ENCODE data around the gene ADSL. TPM values are rescaled to one million over a fixed set of nuclear protein-coding genes. Genes with fewer than 3 reads are reported as not detected.
A peak's percentile ranks its signal among the peaks of the same experiment; 100 is the strongest.

The ADSL gene
- total RNA-seq, 1 experiment from 2014 or later = 120 TPM

DNA sequence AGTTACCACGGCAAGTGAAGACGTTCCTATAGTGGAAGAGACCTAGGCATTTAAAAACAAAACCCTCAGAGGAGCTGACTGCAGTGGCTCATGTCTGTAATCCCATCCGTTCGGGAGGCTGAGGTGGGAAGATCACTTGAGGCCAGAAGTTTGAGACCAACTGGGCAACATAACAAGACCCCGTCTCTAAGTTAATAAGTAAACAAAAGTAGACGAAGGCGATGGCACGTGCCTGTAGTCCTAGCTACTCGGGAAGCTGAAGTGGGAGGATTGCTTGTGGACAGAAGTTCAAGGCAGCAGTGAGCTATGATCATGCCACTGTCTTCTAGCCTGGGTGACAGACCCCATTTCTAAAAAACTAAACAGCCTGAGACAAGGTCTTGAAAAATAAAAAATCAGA, 3.8 kb upstream of the ADSL start:
- peaks cover 6% of the 10 kb centered on the region for H3K4me1 ChIP-seq
- no peak overlapping the region for H3K27ac Mint-ChIP-seq (ENCODE audit: unreplicated experiment)
- intact Hi-C loops (cut with micrococcal nuclease; ENCODE audit: unreplicated experiment) = loop anchor here (10.0 kb wide), 1 partner anchor 148 kb away; no protein-coding TSS in a partner anchor

DNA sequence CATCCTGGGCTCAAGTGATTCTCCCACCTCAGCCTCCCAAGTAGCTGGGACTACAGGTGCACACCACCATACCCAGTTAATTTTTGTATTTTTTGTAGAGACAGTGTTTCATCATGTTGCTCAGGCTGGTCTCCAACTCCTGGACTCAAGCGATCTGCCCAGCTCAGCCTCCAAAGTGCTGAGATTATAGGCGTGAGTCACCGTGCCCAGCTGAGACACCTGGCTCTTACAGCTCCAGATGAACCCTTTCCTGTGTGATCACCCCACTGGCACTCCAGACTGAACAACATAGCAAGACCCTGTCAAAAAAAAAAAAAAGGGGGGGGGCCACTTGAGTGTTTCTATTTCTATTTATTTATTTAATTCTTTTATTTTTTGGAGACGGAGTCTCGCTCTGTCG, 1.0 kb upstream of the ADSL start:
- Mint-ChIP-seq H3K4me3 (ENCODE audit: unreplicated experiment) (peak overlapping the region; percentile 95), H3K27me3 (ENCODE audit: insufficient read depth, unreplicated experiment) (no peaks in the 10 kb centered on the region), H3K9me3 (ENCODE audit: unreplicated experiment) (no peaks in the 10 kb centered on the region), H3K36me3 (ENCODE audit: insufficient read depth, unreplicated experiment) (peaks cover 38% of the 10 kb centered on the region), H3K4me1 (ENCODE audit: low read depth, unreplicated experiment) (peaks cover 12% of the 10 kb centered on the region), H3K27ac (ENCODE audit: unreplicated experiment) (no peak overlapping the region)
- Histone ChIP-seq H3K36me3 (ENCODE audit: control insufficient read depth, insufficient read depth, low read length) (no peaks in the 10 kb centered on the region), H3K27me3 (replicated peaks; ENCODE audit: control insufficient read depth, insufficient read depth, low read length) (no peaks in the 10 kb centered on the region), H3K4me3 (ENCODE audit: low read depth, low read length) (peak overlapping the region; percentile 90), H3K9me3 (no peaks in the 10 kb centered on the region), H3K4me1 (peaks cover 9% of the 10 kb centered on the region)
- DNase-seq = no peak
- intact Hi-C loops (cut with micrococcal nuclease; ENCODE audit: unreplicated experiment) = loop anchor here (10.0 kb wide), 1 partner anchor 150 kb away; no protein-coding TSS in a partner anchor
- BruUV-seq (replicated peaks) = no TSS peak
- CTCF ChIA-PET = interaction anchor here (0.6 kb wide), 1 partner anchor 150 kb away, joined by 6 read pairs; no protein-coding TSS in a partner anchor
- TF ChIP-seq, protein P1, sequence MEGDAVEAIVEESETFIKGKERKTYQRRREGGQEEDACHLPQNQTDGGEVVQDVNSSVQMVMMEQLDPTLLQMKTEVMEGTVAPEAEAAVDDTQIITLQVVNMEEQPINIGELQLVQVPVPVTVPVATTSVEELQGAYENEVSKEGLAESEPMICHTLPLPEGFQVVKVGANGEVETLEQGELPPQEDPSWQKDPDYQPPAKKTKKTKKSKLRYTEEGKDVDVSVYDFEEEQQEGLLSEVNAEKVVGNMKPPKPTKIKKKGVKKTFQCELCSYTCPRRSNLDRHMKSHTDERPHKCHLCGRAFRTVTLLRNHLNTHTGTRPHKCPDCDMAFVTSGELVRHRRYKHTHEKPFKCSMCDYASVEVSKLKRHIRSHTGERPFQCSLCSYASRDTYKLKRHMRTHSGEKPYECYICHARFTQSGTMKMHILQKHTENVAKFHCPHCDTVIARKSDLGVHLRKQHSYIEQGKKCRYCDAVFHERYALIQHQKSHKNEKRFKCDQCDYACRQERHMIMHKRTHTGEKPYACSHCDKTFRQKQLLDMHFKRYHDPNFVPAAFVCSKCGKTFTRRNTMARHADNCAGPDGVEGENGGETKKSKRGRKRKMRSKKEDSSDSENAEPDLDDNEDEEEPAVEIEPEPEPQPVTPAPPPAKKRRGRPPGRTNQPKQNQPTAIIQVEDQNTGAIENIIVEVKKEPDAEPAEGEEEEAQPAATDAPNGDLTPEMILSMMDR (IDR thresholded peaks at IDR 0.05; ENCODE audit: insufficient read depth in 1 of 2, low read depth in 1 of 2, low read length in 1 of 2, severe bottlenecking in 1 of 2, unreplicated experiment in 1 of 2) = no peak
- POLR2A ChIA-PET = no interaction called here

More for the DNA sequence above, 3.8 kb upstream of the ADSL start:
- H3K36me3 Mint-ChIP-seq (ENCODE audit: insufficient read depth, unreplicated experiment) = peaks cover 17% of the 10 kb centered on the region
- TF ChIP-seq, protein P1 (IDR thresholded peaks at IDR 0.05; ENCODE audit: insufficient read depth in 1 of 2, low read depth in 1 of 2, low read length in 1 of 2, severe bottlenecking in 1 of 2, unreplicated experiment in 1 of 2) = no peak
- no peaks in the 10 kb centered on the region for H3K27me3 ChIP-seq (replicated peaks; ENCODE audit: control insufficient read depth, insufficient read depth, low read length)
- no peaks in the 10 kb centered on the region for H3K36me3 ChIP-seq (ENCODE audit: control insufficient read depth, insufficient read depth, low read length)
- CTCF ChIA-PET = no interaction called here
- no peak overlapping the region for H3K4me3 Mint-ChIP-seq (ENCODE audit: unreplicated experiment)
- no peaks in the 10 kb centered on the region for H3K27me3 Mint-ChIP-seq (ENCODE audit: insufficient read depth, unreplicated experiment)
- peaks cover 9% of the 10 kb centered on the region for H3K4me1 Mint-ChIP-seq (ENCODE audit: low read depth, unreplicated experiment)
- no peaks in the 10 kb centered on the region for H3K9me3 Mint-ChIP-seq (ENCODE audit: unreplicated experiment)
- H3K9me3 ChIP-seq = no peaks in the 10 kb centered on the region
- DNase-seq = no peak
- POLR2A ChIA-PET = no interaction called here
- H3K4me3 ChIP-seq (ENCODE audit: low read depth, low read length) = no peak overlapping the region
- no TSS peak for BruUV-seq (replicated peaks)

DNA sequence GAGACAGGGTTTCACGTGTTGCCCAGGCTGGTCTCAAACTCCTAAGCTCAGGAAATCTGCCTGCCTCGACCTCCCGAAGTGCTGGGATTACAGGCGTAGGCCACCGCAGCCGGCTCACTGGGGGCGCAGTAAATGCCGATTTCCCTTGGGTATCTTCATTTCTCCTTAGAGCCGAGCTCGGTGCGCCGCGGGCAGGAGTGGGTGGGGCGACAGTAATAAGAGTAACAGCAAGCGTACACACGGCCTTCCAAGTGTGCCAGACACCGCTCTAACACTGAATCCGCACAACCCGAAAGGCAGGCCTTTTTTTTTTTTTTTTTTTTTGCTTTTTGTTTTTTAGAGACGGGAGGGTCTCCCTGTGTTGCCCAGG, 500 bp upstream of the ADSL start:
- Mint-ChIP-seq H3K4me1 (ENCODE audit: low read depth, unreplicated experiment) (peaks cover 9% of the 10 kb centered on the region), H3K27ac (ENCODE audit: unreplicated experiment) (peak overlapping the region; percentile 93), H3K9me3 (ENCODE audit: unreplicated experiment) (no peaks in the 10 kb centered on the region), H3K4me3 (ENCODE audit: unreplicated experiment) (peak overlapping the region; percentile 95), H3K36me3 (ENCODE audit: insufficient read depth, unreplicated experiment) (peaks cover 43% of the 10 kb centered on the region), H3K27me3 (ENCODE audit: insufficient read depth, unreplicated experiment) (no peaks in the 10 kb centered on the region)
- ChIA-PET CTCF (no interaction called here), POLR2A (no interaction called here)
- peak; percentile 44 to 45 for DNase-seq
- Histone ChIP-seq H3K4me1 (peaks cover 9% of the 10 kb centered on the region), H3K27me3 (replicated peaks; ENCODE audit: control insufficient read depth, insufficient read depth, low read length) (no peaks in the 10 kb centered on the region), H3K9me3 (no peaks in the 10 kb centered on the region), H3K4me3 (ENCODE audit: low read depth, low read length) (peak overlapping the region; percentile 90), H3K36me3 (ENCODE audit: control insufficient read depth, insufficient read depth, low read length) (no peaks in the 10 kb centered on the region)
- intact Hi-C loops (cut with micrococcal nuclease; ENCODE audit: unreplicated experiment) = loop anchor here (2.0 to 10.0 kb wide), 2 partner anchors 25 to 151 kb away; partner anchors contain the start of gene SGSM3
- TSS peak; percentile 94 for BruUV-seq (replicated peaks)
- TF ChIP-seq, protein P1 (IDR thresholded peaks at IDR 0.05; ENCODE audit: insufficient read depth in 1 of 2, low read depth in 1 of 2, low read length in 1 of 2, severe bottlenecking in 1 of 2, unreplicated experiment in 1 of 2) = no peak
